Glutamatergic neuron (in vitro differentiated cells): ENCODE results near the gene ATAT1. TPM values are rescaled to one million over a fixed set of nuclear protein-coding genes. Genes with fewer than 3 reads are reported as not detected.

Source experiments
- DNase-seq: peaks from one replicate; pipeline ENCODE4 v3.0.0; 2022
- H3K27ac Mint-ChIP-seq: one replicate; pipeline ENCODE4 v1.8.0; 2020; ENCODE audit warnings: mild to moderate bottlenecking, mixed read lengths, inconsistent platforms; ENCODE audit not compliant: unreplicated experiment
- H3K27me3 Mint-ChIP-seq: one replicate; pipeline ENCODE4 v1.8.0; 2020; ENCODE audit warnings: mild to moderate bottlenecking, moderate library complexity, mixed read lengths, inconsistent platforms; ENCODE audit not compliant: unreplicated experiment
- H3K36me3 Mint-ChIP-seq: one replicate; pipeline ENCODE4 v1.8.0; 2020; ENCODE audit warnings: mild to moderate bottlenecking, mixed read lengths, inconsistent platforms; ENCODE audit not compliant: unreplicated experiment
- H3K4me1 Mint-ChIP-seq: one replicate; pipeline ENCODE4 v1.8.0; 2020; ENCODE audit warnings: mild to moderate bottlenecking, low read depth, mixed read lengths, inconsistent platforms; ENCODE audit not compliant: unreplicated experiment
- H3K4me3 Mint-ChIP-seq: one replicate; pipeline ENCODE4 v1.8.0; 2020; ENCODE audit warnings: mild to moderate bottlenecking, mixed read lengths, inconsistent platforms; ENCODE audit not compliant: unreplicated experiment
- H3K9me3 Mint-ChIP-seq: one replicate; pipeline ENCODE4 v1.8.0; 2020; ENCODE audit warnings: mild to moderate bottlenecking, moderate library complexity, mixed read lengths, inconsistent platforms; ENCODE audit not compliant: unreplicated experiment
- CTCF ChIP-seq: fragments of 200-600 bp; sonication (generic); IDR thresholded peaks from one replicate; pipeline ENCODE4 v1.5.0; 2021; ENCODE audit not compliant: partially characterized antibody, unreplicated experiment
- total RNA-seq: library from RNA; stranded (reverse); fragmentation: NEBNext Ultra II Directional; extraction: Animal tissue kit (Norgen Biotek cat#: 25700); gene quantifications from one replicate; pipeline ENCODE4 v1.2.1, GENCODE V29; 2021; ENCODE audit not compliant: unreplicated experiment

The ATAT1 gene
- total RNA-seq, 1 donor from 2014 or later = 131 TPM

- no peak for DNase-seq
- no peak for TF ChIP-seq CTCF
- Mint-ChIP-seq H3K27me3 (peaks cover 26% of the 10 kb centered on the region), H3K4me1 (peaks cover 4% of the 10 kb centered on the region), H3K36me3 (peaks cover 10% of the 10 kb centered on the region), H3K9me3 (peaks cover 32% of the 10 kb centered on the region), H3K27ac (no peak overlapping the region), H3K4me3 (peak overlapping the region; percentile 97)
These were observed 7.1 kb upstream of the ATAT1 start for GRCh38 chr6:30619561-30619960.

DNA sequence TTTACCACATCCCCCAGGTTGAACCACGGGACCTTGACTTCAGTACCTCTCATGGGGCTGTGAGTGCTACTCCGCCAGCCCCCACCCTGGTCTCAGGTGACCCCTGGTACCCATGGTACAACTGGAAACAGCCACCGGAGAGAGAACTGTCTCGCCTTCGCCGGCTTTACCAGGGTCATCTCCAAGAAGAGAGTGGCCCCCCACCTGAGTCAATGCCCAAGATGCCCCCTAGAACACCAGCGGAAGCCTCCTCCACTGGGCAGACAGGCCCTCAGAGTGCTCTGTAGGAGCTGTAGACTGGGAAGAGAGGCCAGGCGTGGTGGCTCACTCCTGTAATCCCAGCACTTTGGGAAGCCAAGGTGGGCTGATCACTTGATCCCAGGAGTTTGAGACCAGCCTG is 1.2 kb upstream of the ATAT1 start:
- Mint-ChIP-seq H3K27ac (peak overlapping the region; percentile 10), H3K4me1 (peaks cover 19% of the 10 kb centered on the region), H3K36me3 (peaks cover 4% of the 10 kb centered on the region), H3K27me3 (peaks cover 7% of the 10 kb centered on the region), H3K9me3 (peaks cover 9% of the 10 kb centered on the region), H3K4me3 (peak overlapping the region; percentile 86)
- DNase-seq = no peak
- TF ChIP-seq CTCF = no peak

- peaks cover 2% of the 10 kb centered on the region for H3K27me3 Mint-ChIP-seq
- no peak for DNase-seq
- H3K9me3 Mint-ChIP-seq = peaks cover 8% of the 10 kb centered on the region
- TF ChIP-seq CTCF = no peak
- H3K4me1 Mint-ChIP-seq = no peaks in the 10 kb centered on the region
- no peak overlapping the region for H3K27ac Mint-ChIP-seq
- peaks cover 4% of the 10 kb centered on the region for H3K36me3 Mint-ChIP-seq
- H3K4me3 Mint-ChIP-seq = no peak overlapping the region
These were observed 9.2 kb downstream of the ATAT1 start for GRCh38 chr6:30635834-30636233.

GRCh38 chr6:30640481-30640880 is 13.8 kb downstream of the ATAT1 start:
- no peaks in the 10 kb centered on the region for H3K36me3 Mint-ChIP-seq
- H3K27ac Mint-ChIP-seq = no peak overlapping the region
- no peak overlapping the region for H3K4me3 Mint-ChIP-seq
- H3K9me3 Mint-ChIP-seq = peaks cover 5% of the 10 kb centered on the region
- H3K4me1 Mint-ChIP-seq = no peaks in the 10 kb centered on the region
- no peak for TF ChIP-seq CTCF
- no peaks in the 10 kb centered on the region for H3K27me3 Mint-ChIP-seq
- DNase-seq = no peak

- H3K27ac Mint-ChIP-seq = peak overlapping the region; percentile 62
- no peak overlapping the region for H3K4me3 Mint-ChIP-seq
- H3K4me1 Mint-ChIP-seq = peaks cover 1% of the 10 kb centered on the region
- peaks cover 3% of the 10 kb centered on the region for H3K9me3 Mint-ChIP-seq
- no peak for DNase-seq
- no peak for TF ChIP-seq CTCF
- H3K36me3 Mint-ChIP-seq = no peaks in the 10 kb centered on the region
- H3K27me3 Mint-ChIP-seq = peaks cover 2% of the 10 kb centered on the region
These were observed 14.4 kb downstream of the ATAT1 start for GRCh38 chr6:30641048-30641447.
